ENCODE measurements around the gene UBR1. TPM values are rescaled to one million over a fixed set of nuclear protein-coding genes. Genes with fewer than 3 reads are reported as not detected.

Gene UBR1
- total RNA-seq, 1 donor from 2014 or later = 21.9 TPM

DNA sequence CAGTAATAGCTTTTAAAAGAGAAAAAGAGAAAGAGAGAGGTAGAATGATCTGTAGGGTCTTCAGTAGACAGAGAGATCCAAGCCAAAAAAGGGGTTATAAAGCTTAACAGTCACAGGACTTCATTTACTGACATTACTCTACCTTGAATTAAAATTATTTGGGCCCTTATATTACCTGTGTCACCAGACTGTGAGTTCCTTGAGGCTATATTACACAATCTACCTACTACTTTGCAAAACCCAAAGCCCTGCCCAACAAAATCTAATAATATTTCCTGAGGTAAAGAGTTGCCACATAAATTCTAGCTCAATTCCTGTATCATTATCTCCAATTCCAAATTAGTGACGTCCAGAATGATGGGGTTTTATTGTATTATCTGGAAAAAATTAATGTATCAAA is 1.9 kb downstream of the UBR1 start:
- no peak for TF ChIP-seq POLR2A (IDR thresholded peaks at IDR 0.05)
- TF ChIP-seq, protein P1, sequence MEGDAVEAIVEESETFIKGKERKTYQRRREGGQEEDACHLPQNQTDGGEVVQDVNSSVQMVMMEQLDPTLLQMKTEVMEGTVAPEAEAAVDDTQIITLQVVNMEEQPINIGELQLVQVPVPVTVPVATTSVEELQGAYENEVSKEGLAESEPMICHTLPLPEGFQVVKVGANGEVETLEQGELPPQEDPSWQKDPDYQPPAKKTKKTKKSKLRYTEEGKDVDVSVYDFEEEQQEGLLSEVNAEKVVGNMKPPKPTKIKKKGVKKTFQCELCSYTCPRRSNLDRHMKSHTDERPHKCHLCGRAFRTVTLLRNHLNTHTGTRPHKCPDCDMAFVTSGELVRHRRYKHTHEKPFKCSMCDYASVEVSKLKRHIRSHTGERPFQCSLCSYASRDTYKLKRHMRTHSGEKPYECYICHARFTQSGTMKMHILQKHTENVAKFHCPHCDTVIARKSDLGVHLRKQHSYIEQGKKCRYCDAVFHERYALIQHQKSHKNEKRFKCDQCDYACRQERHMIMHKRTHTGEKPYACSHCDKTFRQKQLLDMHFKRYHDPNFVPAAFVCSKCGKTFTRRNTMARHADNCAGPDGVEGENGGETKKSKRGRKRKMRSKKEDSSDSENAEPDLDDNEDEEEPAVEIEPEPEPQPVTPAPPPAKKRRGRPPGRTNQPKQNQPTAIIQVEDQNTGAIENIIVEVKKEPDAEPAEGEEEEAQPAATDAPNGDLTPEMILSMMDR (IDR thresholded peaks at IDR 0.05) = no peak
- TF ChIP-seq POLR2AphosphoS5 (IDR thresholded peaks at IDR 0.05; ENCODE audit: insufficient read depth in 1 of 2, low read depth in 1 of 2) = no peak
- Histone ChIP-seq H3K4me1 (peaks cover 37% of the 10 kb centered on the region), H3K9me3 (no peaks in the 10 kb centered on the region), H3K36me3 (no peaks in the 10 kb centered on the region), H3K4me3 (no peak overlapping the region), H3K27me3 (no peaks in the 10 kb centered on the region), H3K27ac (no peak overlapping the region)
- intact Hi-C loops (cut with DNase I) = no loop called here
- no peak for DNase-seq (ENCODE audit: extremely low spot score in 2 of 2)

DNA sequence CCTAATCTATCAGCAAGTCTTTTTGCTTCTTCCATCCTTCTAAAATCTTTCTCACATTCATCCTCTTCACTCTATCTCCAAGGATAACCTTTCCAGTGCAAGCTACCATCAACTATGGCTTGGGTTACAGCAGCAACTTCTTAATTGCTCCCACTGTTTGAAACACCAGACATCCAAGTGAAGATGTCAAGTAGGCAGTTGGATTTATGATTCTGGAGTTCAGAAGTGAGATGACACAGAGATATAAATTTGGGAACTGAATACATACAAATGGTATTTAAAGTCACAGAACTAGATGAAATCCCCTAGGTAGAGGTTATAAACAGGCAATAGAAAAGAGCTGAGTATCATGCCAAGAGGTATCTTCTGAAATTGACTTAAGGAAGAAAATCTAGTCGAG is 3.7 kb downstream of the UBR1 start:
- intact Hi-C loops (cut with DNase I) = no loop called here
- Histone ChIP-seq H3K27me3 (no peaks in the 10 kb centered on the region), H3K4me1 (peaks cover 37% of the 10 kb centered on the region), H3K9me3 (no peaks in the 10 kb centered on the region), H3K36me3 (no peaks in the 10 kb centered on the region), H3K4me3 (no peak overlapping the region), H3K27ac (no peak overlapping the region)
- TF ChIP-seq, protein P1 (IDR thresholded peaks at IDR 0.05) = no peak
- TF ChIP-seq POLR2AphosphoS5 (IDR thresholded peaks at IDR 0.05; ENCODE audit: insufficient read depth in 1 of 2, low read depth in 1 of 2) (no peak), POLR2A (IDR thresholded peaks at IDR 0.05) (no peak)
- no peak for DNase-seq (ENCODE audit: extremely low spot score in 2 of 2)

DNA sequence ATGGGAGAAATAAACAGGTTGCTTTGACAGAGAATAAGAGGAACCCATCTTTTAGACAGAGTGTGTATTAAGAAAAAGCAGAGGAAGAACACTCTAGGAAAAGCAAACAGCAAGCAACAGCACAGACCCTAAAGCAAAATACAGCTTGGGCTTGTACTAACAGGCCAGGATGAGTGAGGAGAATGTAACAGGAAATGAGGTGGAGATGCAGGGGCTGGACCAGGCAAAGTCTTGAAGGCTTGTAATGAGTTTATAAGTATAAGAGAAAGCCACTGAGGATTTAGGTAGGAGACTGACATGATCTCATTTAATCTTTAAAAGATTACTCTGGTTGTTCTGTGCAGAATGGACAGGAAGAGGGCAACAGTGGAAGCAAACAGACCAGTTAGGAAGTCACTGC is 4.9 kb downstream of the UBR1 start:
- no peak for DNase-seq (ENCODE audit: extremely low spot score in 2 of 2)
- no peak overlapping the region for H3K27ac ChIP-seq
- H3K36me3 ChIP-seq = no peaks in the 10 kb centered on the region
- no peak overlapping the region for H3K4me3 ChIP-seq
- H3K9me3 ChIP-seq = no peaks in the 10 kb centered on the region
- no peak for TF ChIP-seq POLR2A (IDR thresholded peaks at IDR 0.05)
- TF ChIP-seq, protein P1 (IDR thresholded peaks at IDR 0.05) = no peak
- H3K27me3 ChIP-seq = no peaks in the 10 kb centered on the region
- peaks cover 32% of the 10 kb centered on the region for H3K4me1 ChIP-seq
- intact Hi-C loops (cut with DNase I) = no loop called here

DNA sequence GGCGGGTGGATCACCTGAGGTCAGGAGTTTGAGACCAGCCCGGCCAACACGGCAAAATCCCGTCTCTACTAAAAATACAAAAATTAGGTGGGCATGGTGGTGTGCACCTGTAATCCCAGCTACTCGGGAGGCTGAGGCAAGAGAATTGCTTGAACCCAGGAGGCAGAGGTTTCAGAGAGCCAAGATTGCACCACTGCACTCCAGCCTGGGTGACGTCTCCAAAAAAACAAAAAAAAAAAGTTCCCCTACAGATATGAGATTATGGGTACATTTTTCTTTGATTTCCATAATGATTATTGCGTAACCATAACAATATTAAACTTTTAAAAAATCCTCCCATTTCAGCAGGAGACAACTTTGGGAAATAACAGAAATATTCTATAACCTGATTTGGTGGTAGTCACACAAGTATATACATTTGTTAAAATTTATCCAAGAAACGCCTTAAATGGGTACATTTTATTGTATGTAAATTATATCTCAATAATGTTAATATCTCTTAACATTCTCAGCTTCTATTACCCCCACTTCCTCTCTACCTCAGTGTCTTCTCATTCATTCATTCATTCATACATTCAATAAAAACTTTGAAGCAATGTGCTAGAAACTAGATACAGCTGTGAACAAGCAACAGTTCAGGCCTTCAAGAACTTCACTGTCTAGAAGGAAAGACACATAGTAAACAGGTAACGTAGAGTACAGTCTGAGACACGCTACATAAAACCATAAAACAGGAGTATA is 6.6 kb downstream of the UBR1 start:
- TF ChIP-seq, protein P1 (IDR thresholded peaks at IDR 0.05) = no peak
- no peak for TF ChIP-seq POLR2A (IDR thresholded peaks at IDR 0.05)
- no peak for TF ChIP-seq POLR2AphosphoS5 (IDR thresholded peaks at IDR 0.05; ENCODE audit: insufficient read depth in 1 of 2, low read depth in 1 of 2)
- Histone ChIP-seq H3K4me1 (peaks cover 20% of the 10 kb centered on the region), H3K4me3 (no peak overlapping the region), H3K27me3 (no peaks in the 10 kb centered on the region), H3K36me3 (no peaks in the 10 kb centered on the region), H3K27ac (no peak overlapping the region), H3K9me3 (no peaks in the 10 kb centered on the region)
- DNase-seq (ENCODE audit: extremely low spot score in 2 of 2) = no peak
- intact Hi-C loops (cut with DNase I) = no loop called here

DNA sequence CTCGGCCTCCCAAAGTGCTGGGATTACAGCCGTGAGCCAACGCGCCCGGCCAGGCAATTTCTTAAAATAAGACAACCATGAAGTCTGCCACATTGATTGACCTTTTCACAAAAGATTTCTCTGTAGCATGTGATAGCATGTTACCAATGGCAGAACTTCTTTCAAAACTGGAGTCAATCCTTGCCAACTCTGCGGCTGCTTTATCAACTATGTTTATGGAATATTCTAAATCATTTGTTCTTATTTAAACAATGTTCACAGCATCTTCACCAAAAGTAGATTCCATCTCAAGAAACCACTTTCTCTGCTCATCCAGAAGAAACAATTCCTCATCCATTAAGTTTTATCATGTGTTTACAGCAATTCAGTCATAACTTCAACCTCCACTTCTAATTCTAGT is 9.4 kb downstream of the UBR1 start:
- Histone ChIP-seq H3K27ac (no peak overlapping the region), H3K27me3 (no peaks in the 10 kb centered on the region), H3K9me3 (no peaks in the 10 kb centered on the region), H3K36me3 (no peaks in the 10 kb centered on the region), H3K4me3 (no peak overlapping the region), H3K4me1 (peaks cover 5% of the 10 kb centered on the region)
- intact Hi-C loops (cut with DNase I) = no loop called here
- TF ChIP-seq, protein P1 (IDR thresholded peaks at IDR 0.05) = no peak
- TF ChIP-seq POLR2AphosphoS5 (IDR thresholded peaks at IDR 0.05; ENCODE audit: insufficient read depth in 1 of 2, low read depth in 1 of 2) = no peak
- TF ChIP-seq POLR2A (IDR thresholded peaks at IDR 0.05) = no peak
- DNase-seq (ENCODE audit: extremely low spot score in 2 of 2) = no peak
